Smooth muscle cell (in vitro differentiated cells): ENCODE results near the gene C2orf68. TPM values are rescaled to one million over a fixed set of nuclear protein-coding genes. Genes with fewer than 3 reads are reported as not detected.
"Not testable (repeated sequence)": the region's sequence is repeated elsewhere in the genome, so short reads cannot be mapped to it uniquely, and the experiment has no call there.

Experiments
- DNase-seq: peaks from one replicate; lab custom pipeline; 2025; ENCODE audit not compliant: unreplicated experiment; lab: John Stamatoyannopoulos, UW
- H2AFZ ChIP-seq: fragments of 200-600 bp; sonication (generic); 2 replicates; pipeline ENCODE4 v1.6.0; 2016; ENCODE audit warnings: antibody characterized with exemption, low read depth, mild to moderate bottlenecking
- H3F3A ChIP-seq: fragments of 200-600 bp; sonication (generic); 2 replicates; pipeline ENCODE4 v1.6.0; 2017; ENCODE audit warnings: antibody characterized with exemption, low read depth
- H3K27ac ChIP-seq: fragments of 200-600 bp; sonication (generic); 2 replicates; pipeline ENCODE4 v1.5.1; 2016; ENCODE audit warnings: low read depth, mild to moderate bottlenecking
- H3K27me3 ChIP-seq: fragments of 200-600 bp; sonication (generic); 2 replicates; pipeline ENCODE4 v1.6.1; 2016; ENCODE audit warnings: low read depth, mild to moderate bottlenecking
- H3K36me3 ChIP-seq: fragments of 200-600 bp; sonication (generic); 2 replicates; pipeline ENCODE4 v1.5.1; 2016; ENCODE audit warnings: low read depth
- H3K4me1 ChIP-seq: fragments of 200-600 bp; sonication (generic); 2 replicates; pipeline ENCODE4 v1.5.1; 2016; ENCODE audit warnings: low read depth
- H3K4me2 ChIP-seq: fragments of 200-600 bp; sonication (generic); 2 replicates; pipeline ENCODE4 v1.6.0; 2016; ENCODE audit warnings: mild to moderate bottlenecking
- H3K4me3 ChIP-seq: fragments of 200-600 bp; sonication (generic); 2 replicates; pipeline ENCODE4 v1.5.1; 2016; ENCODE audit warnings: mild to moderate bottlenecking
- H3K79me2 ChIP-seq: fragments of 200-600 bp; sonication (generic); 2 replicates; pipeline ENCODE4 v1.6.0; 2016; ENCODE audit warnings: low read depth, mild to moderate bottlenecking
- H3K9ac ChIP-seq: fragments of 200-600 bp; sonication (generic); 2 replicates; pipeline ENCODE4 v1.6.0; 2016; ENCODE audit warnings: low read depth
- H3K9me3 ChIP-seq: fragments of 200-600 bp; sonication (generic); replicated peaks from 2 replicates; pipeline ENCODE4 v1.5.1; 2016; ENCODE audit warnings: low read depth
- H4K20me1 ChIP-seq: fragments of 200-600 bp; sonication (generic); 2 replicates; pipeline ENCODE4 v1.6.0; 2016; ENCODE audit warnings: low read depth
- CTCF ChIP-seq: fragments of 200-600 bp; sonication (generic); IDR thresholded peaks from 2 replicates; pipeline ENCODE4 v1.5.1; 2017; ENCODE audit warnings: borderline replicate concordance, mild to moderate bottlenecking, antibody characterized with exemption; ENCODE audit not compliant: insufficient read depth, poor library complexity, severe bottlenecking
- WGBS: methylation state at CpG from one replicate; pipeline ENCODE4 v1.1.7; 2016; ENCODE audit warnings: low lambda C conversion rate; 5-methylcytosine and 5-hydroxymethylcytosine counted together
- polyA plus RNA-seq: library from polyadenylated mRNA; unstranded; fragments of >200 nt; fragmentation: Nextera tagmentation; extraction: Ambion mirVana; gene quantifications from 2 replicates; pipeline ENCODE4 v1.2.1, GENCODE V29; 2016
- total RNA-seq: library from RNA; depleted of rRNA; stranded (reverse); fragments of >200 nt; gene quantifications from 2 replicates; pipeline ENCODE4 v1.2.3, GENCODE V29; 2014

The C2orf68 gene
- total and polyA plus RNA-seq, 2 experiments from 2014 or later, result 7.9 to 10.1 TPM

- no peak for TF ChIP-seq CTCF
- Histone ChIP-seq H3K4me2 (peak overlapping the region; percentile 83), H3K4me1 (peaks cover 9% of the 10 kb centered on the region), H2AFZ (peak overlapping the region; percentile 64), H3F3A (peaks cover 7% of the 10 kb centered on the region), H3K79me2 (peaks cover 18% of the 10 kb centered on the region), H4K20me1 (peaks cover 15% of the 10 kb centered on the region), H3K9ac (peak overlapping the region; percentile 67), H3K36me3 (no peaks in the 10 kb centered on the region), H3K27me3 (no peaks in the 10 kb centered on the region), H3K27ac (peak overlapping the region; percentile 80), H3K4me3 (peak overlapping the region; percentile 66), H3K9me3 (no peaks in the 10 kb centered on the region)
- WGBS, result 29% methylated on average over 13 of the region's 13 CpGs
- no peak for DNase-seq
Observed at GRCh38 chr2:85594715-85595300, 17.1 kb downstream of the C2orf68 start.

- peaks cover 9% of the 10 kb centered on the region for H3K4me1 ChIP-seq
- H3K36me3 ChIP-seq, result no peaks in the 10 kb centered on the region
- no peak overlapping the region for H3K27ac ChIP-seq
- no peak overlapping the region for H3K4me3 ChIP-seq
- H3K4me2 ChIP-seq, result no peak overlapping the region
- TF ChIP-seq CTCF, result no peak
- H3K9ac ChIP-seq, result no peak overlapping the region
- no peak overlapping the region for H2AFZ ChIP-seq
- no peaks in the 10 kb centered on the region for H3K27me3 ChIP-seq
- peaks cover 18% of the 10 kb centered on the region for H3K79me2 ChIP-seq
- WGBS, result 74% methylated on average over 3 of the region's 3 CpGs
- H3F3A ChIP-seq, result peaks cover 7% of the 10 kb centered on the region
- peaks cover 15% of the 10 kb centered on the region for H4K20me1 ChIP-seq
- no peaks in the 10 kb centered on the region for H3K9me3 ChIP-seq
- no peak for DNase-seq
Observed at GRCh38 chr2:85593023-85593422, 18.8 kb downstream of the C2orf68 start.

GRCh38 chr2:85592299-85592698 is 19.6 kb downstream of the C2orf68 start:
- H3K9me3 ChIP-seq, H3K4me2 ChIP-seq, H3K9ac ChIP-seq, H3K27me3 ChIP-seq, H3K4me1 ChIP-seq, H3K27ac ChIP-seq, H2AFZ ChIP-seq, DNase-seq, H3K4me3 ChIP-seq, H3K36me3 ChIP-seq, H3F3A ChIP-seq: not testable (repeated sequence)
- 93% methylated on average over 9 of the region's 9 CpGs for WGBS
- H3K79me2 ChIP-seq, result peaks cover 14% of the 10 kb centered on the region
- H4K20me1 ChIP-seq, result peaks cover 13% of the 10 kb centered on the region

GRCh38 chr2:85591563-85591962 is 20.3 kb downstream of the C2orf68 start:
- no peaks in the 10 kb centered on the region for H3K36me3 ChIP-seq
- H3K27me3 ChIP-seq, result no peaks in the 10 kb centered on the region
- no peak overlapping the region for H3K4me3 ChIP-seq
- no peaks in the 10 kb centered on the region for H3K9me3 ChIP-seq
- peak overlapping the region; percentile 10 for H3K9ac ChIP-seq
- 85% methylated on average over 12 of the region's 12 CpGs for WGBS
- DNase-seq, result no peak
- peaks cover 8% of the 10 kb centered on the region for H3K4me1 ChIP-seq
- peak overlapping the region; percentile 87 for H3K27ac ChIP-seq
- no peak for TF ChIP-seq CTCF
- peak overlapping the region; percentile 79 for H3K4me2 ChIP-seq
- H3K79me2 ChIP-seq, result peaks cover 7% of the 10 kb centered on the region
- peaks cover 5% of the 10 kb centered on the region for H4K20me1 ChIP-seq
- peaks cover 7% of the 10 kb centered on the region for H3F3A ChIP-seq
- H2AFZ ChIP-seq, result no peak overlapping the region
